ENCODE results near the gene ABHD12.

The ABHD12 gene

DNA sequence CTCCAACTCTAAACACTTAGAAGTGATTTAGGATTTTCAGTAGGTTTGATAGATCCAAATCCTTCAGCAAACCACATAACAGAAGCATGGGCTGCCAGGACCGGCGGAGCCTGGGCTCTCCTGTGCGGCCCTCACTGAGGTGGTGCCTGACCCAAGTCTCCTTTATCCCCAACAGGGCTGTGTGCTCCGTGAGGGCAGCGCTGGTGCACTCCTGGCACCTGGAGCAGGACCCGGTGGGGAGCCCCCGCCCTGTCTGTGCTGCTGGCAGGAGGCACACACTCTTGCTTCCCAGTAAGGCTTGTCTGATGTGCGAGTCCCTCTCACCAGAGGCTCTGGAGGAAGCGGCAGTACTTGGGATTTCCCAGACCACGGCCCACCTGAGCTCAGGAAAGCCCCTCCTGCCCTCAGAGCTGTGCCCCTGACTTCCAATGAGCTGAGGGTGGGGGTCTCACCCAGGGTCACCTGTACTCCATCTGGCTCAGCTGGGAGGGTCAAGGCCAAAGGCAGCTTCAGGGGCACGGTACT lies 86.5 kb downstream of the ABHD12 start:
- no peak for DNase-seq

- DNase-seq, result no peak
These were observed 87.2 kb downstream of the ABHD12 start for GRCh38 chr20:25303292-25304024.

- DNase-seq, result no peak
These were observed 88.0 kb downstream of the ABHD12 start for GRCh38 chr20:25302596-25302995.

DNA sequence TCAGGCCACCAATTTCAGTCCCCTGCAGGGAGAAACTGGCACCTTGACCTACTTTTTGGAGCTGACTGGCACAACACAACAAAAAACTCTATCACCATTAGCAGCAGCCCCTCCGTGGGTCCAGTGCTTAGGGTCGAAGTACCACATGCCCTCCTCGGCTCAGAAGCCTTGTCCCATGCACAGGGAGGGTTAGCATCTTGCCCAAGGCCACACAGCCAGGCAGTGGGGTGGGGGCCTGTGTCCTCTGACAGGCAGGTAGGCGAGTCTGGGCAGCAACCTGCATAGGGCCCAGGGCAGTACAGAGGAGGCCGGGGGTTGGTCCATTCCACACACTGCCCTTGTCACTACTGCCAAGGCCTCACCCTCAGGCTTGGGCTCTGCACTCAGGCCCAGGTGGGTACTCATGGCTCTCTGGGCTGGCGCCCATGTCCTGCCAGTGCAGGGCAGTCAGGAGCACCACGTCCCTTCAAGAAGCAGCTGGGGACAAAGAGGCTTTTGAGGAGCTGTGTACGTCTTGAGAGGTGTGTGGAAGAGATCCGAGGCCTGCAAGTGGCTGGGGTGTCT lies 89.2 kb downstream of the ABHD12 start:
- no peak for DNase-seq

DNA sequence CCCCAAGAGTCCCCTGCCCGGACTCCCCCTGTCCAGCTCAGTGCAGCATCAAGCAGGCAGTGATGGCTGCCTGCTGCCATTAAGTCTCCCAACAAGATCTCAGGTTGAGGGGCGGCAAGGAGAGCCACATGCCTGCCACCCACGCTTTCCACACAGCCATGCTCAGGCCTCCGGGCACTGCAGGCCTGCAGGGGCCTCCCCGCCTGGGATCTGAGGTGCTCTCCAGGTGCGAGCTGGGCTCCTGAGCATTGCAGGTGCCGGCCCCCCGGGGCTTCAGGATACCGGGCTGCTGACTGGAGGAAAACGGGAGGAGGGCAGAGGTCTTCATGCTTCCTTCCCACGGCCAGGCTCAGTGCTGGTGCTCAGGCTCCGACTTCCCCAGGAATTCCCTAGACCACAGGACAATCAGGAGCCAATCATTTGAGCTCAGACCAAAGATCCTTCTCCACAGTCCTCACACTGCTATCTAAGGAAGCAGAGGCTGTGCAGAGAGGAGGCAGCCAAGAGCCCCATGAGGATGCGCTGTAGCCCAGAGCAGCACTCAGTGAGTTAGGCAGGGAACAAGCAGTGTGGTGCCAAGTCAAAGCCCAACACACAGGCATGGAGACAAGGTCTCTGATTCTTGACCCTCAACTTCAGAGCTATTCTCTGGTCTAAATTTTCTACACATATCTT lies 90.0 kb downstream of the ABHD12 start:
- DNase-seq, result no peak

GRCh38 chr20:25299806-25300205 lies 90.8 kb downstream of the ABHD12 start:
- no peak for DNase-seq

GRCh38 chr20:25297141-25297905 lies 93.3 kb downstream of the ABHD12 start:
- no peak for DNase-seq

DNA sequence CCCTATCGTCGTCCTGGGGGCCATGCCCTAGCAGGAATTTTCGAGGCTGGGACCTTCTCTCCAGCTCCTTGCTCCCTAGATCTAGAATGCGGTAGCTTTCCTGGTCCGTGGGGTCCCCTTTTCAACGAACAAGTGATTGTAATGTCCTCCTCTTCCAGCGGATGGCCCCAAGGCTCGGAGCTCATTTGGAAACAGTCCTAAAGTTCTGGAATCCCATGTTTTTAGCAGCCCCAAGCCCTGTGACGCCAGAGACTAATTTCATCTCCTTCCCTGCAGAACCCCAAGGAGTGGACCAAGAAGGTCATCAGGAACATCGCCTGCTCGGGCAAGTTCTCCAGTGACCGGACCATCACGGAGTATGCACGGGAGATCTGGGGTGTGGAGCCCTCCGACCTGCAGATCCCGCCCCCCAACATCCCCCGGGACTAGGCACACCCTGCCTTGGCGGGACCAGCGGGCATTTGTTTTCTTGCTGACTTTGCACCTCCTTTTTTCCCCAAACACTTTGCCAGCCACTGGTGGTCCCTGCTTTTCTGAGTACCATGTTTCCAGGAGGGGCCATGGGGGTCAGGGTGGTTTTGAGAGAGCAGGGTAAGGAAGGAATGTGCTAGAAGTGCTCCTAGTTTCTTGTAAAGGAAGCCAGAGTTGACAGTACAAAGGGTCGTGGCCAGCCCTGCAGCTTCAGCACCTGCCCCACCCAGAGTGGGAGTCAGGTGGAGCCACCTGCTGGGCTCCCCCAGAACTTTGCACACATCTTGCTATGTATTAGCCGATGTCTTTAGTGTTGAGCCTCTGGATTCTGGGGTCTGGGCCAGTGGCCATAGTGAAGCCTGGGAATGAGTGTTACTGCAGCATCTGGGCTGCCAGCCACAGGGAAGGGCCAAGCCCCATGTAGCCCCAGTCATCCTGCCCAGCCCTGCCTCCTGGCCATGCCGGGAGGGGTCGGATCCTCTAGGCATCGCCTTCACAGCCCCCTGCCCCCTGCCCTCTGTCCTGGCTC lies 94.2 kb downstream of the ABHD12 start:
- DNase-seq, result no peak

DNA sequence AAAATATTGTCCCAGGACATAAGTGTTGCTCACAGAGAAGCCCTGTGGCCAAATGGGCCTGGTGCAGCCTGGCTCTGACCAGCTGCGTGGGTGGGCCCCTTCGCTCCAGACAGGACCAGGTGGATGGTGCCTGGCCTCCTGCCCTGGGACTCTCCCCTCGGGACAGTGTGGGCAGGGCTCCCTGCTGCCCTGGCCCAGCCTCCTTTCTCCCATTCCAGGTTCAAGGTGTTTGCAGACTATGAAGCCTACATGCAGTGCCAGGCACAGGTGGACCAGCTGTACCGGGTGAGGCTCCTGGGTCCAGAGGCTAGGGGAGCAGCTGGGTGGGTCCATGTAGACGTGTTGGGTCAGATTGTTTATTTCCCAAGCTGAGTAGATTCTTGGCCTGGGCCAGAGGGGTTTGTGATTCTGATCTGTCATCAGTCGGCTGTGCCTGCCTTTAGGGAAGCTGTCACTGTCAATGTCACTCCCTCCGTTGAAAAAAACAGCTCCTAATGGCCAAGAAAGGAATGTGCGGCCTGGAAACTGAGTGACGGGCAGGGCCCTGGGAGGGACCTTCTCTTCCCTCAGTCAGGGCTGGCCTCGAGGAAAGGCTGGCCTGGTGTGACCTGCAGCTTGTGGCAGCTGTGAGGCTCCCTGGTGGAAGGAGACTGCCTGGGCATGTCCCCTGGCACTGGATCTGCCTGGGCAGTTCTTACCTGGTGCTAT lies 95.1 kb downstream of the ABHD12 start:
- DNase-seq, result no peak

GRCh38 chr20:25294459-25295385 lies 95.9 kb downstream of the ABHD12 start:
- DNase-seq, result peak; percentile 69

DNA sequence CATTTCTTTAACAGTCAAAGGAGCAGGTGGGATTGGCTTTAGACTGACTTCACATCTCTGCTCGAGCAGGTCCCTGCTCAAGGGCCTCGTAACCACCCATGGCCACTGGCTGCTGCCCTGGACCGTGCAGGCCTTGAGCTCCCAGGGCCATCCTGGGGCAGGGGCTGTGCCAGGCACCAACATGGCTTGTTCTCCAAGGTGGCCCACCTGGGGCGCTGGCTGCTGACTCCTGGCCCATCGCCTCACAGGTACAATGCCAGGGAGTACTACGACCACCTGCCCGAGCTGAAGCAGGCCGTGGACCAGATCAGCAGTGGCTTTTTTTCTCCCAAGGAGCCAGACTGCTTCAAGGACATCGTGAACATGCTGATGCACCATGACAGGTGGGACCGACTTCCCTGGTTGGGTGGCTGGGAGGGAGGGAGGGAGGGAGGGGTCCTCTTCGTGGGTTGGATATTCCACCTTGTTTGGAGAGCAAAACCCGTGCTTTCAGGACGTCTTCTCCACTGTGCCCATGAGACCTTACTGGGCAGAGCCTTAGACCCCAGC lies 96.7 kb downstream of the ABHD12 start:
- no peak for DNase-seq

DNA sequence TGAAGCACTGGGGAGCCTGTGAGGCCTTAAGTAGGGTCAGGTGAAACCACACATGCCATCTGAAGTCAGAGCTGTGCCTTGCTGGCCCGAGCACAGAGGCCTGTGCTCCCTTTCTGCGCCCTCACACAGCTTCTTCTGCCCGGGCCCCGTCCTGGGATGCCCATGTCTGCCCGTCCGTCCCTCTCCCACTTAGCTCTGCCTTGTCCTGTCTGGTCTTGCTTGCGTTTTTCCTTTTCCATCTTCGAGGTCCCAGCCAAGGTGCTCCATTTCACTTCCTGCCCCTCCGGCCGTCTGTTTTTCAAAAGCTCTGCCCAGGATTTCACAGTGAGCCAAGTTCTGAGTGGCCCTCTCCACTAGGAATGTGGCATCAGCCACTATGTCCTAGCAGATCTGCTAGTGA lies 97.1 kb downstream of the ABHD12 start:
- no peak for DNase-seq

DNA sequence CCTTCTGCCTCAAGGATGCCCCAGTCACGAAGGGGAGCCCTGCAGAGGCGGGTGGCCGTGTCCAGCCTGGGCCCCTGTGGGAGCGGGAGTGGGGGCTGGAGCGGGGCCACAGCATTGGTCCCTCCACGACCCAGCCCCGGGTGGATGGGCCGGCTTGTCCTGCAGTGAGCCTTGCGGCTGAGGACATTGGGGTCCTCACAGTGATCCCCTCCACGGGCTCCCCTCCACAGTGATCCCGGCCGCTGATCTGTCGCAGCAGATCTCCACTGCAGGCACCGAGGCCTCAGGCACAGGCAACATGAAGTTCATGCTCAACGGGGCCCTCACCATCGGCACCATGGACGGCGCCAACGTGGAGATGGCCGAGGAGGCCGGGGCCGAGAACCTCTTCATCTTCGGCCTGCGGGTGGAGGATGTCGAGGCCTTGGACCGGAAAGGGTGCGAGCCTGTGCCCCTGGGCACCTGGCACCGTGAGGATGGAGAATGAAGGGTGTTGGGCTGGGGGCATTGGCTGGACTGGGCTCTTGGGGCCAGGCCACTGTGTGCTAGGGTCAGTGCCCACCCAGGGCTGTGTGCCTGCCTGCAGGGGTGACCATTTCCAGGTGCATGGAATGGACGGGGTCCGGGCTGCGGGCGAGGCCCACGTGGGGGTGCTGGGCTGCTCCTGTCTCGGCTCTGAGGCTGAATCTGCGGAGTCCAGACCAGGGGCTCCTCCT lies 98.3 kb downstream of the ABHD12 start:
- no peak for DNase-seq

- DNase-seq, result no peak
These were observed 99.1 kb downstream of the ABHD12 start for GRCh38 chr20:25291432-25292133.

- no peak for DNase-seq
These were observed 99.8 kb downstream of the ABHD12 start for GRCh38 chr20:25290646-25291431.

- DNase-seq, result no peak
These were observed 100.6 kb downstream of the ABHD12 start for GRCh38 chr20:25289886-25290597.

Data from retina (tissue), 1 donor.